Bronchial epithelial cell (primary cell): ENCODE data around the gene NHP2. TPM values are rescaled to one million over a fixed set of nuclear protein-coding genes. Genes with fewer than 3 reads are reported as not detected.

Experiments
- DNase-seq: peaks from one replicate; pipeline ENCODE4 v3.0.0-alpha.2; 2010; ENCODE audit warnings: low read depth
- FAIRE-seq: peaks from 2 replicates; lab custom pipeline; 2011; peaks lifted over from hg19 to GRCh38; lab: Jason Lieb, UNC
- H3K27me3 ChIP-seq: 2 replicates; pipeline ENCODE4 v1.5.1; 2011; ENCODE audit warnings: low read length; ENCODE audit not compliant: control insufficient read depth, insufficient read depth
- H3K36me3 ChIP-seq: 2 replicates; pipeline ENCODE4 v1.5.1; 2011; ENCODE audit warnings: low read length; ENCODE audit not compliant: control insufficient read depth, insufficient read depth
- H3K4me3 ChIP-seq: 2 replicates; pipeline ENCODE4 v1.5.1; 2011; ENCODE audit warnings: mild to moderate bottlenecking, low read depth, low read length, control low read depth
- CTCF ChIP-seq: IDR thresholded peaks from 2 replicates; pipeline ENCODE4 v1.5.1; 2011; ENCODE audit warnings: mild to moderate bottlenecking, moderate library complexity, low read length, control low read depth, inconsistent platforms; ENCODE audit not compliant: insufficient read depth, severe bottlenecking
- total RNA-seq: library from RNA; depleted of rRNA; stranded (reverse); fragments of >200 nt; gene quantifications from 2 replicates; pipeline ENCODE4 v1.2.1, GENCODE V29; 2014

The NHP2 gene
- total RNA-seq, 1 donor from 2014 or later, result 161 TPM

- no peaks in the 10 kb centered on the region for H3K27me3 ChIP-seq
- no peak for DNase-seq
- no peak for TF ChIP-seq CTCF
- H3K4me3 ChIP-seq, result no peak overlapping the region
- H3K36me3 ChIP-seq, result no peaks in the 10 kb centered on the region
- no peak for FAIRE-seq
These were observed 27.1 kb downstream of the NHP2 start for GRCh38 chr5:178126556-178126955.

DNA sequence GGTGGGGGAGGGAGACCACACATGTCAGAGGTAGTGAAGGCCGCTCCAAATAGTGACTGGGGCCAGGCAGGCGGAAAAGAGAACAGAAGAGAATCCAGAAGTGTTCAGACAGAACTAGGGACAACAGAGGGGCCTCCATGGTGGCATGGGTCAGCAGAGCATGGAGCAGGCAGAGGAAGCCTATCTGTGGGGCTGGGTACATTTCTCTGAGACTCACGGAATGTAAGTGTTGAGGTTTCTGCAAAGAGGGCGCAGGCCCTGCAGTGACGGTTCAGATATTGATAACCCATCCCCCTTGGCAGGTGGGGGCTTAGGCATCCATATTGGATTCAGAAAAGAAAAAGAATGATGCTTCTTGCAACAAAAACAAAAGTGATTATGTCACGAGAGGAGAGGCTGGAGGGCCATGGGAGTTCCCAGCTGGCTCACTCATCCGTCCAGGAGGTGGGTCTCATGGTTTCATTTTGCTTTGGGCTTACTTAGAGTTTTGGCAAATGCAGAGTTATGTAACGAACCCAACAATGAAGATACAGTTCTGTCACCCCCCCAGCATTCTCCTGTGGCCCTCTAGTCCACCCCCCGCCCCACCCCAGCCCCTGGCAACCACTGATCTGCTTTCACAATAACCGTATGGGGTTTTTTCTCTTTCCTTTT lies 28.3 kb downstream of the NHP2 start:
- TF ChIP-seq CTCF, result no peak
- no peak for FAIRE-seq
- Histone ChIP-seq H3K4me3 (no peak overlapping the region), H3K27me3 (no peaks in the 10 kb centered on the region), H3K36me3 (no peaks in the 10 kb centered on the region)
- no peak for DNase-seq

DNA sequence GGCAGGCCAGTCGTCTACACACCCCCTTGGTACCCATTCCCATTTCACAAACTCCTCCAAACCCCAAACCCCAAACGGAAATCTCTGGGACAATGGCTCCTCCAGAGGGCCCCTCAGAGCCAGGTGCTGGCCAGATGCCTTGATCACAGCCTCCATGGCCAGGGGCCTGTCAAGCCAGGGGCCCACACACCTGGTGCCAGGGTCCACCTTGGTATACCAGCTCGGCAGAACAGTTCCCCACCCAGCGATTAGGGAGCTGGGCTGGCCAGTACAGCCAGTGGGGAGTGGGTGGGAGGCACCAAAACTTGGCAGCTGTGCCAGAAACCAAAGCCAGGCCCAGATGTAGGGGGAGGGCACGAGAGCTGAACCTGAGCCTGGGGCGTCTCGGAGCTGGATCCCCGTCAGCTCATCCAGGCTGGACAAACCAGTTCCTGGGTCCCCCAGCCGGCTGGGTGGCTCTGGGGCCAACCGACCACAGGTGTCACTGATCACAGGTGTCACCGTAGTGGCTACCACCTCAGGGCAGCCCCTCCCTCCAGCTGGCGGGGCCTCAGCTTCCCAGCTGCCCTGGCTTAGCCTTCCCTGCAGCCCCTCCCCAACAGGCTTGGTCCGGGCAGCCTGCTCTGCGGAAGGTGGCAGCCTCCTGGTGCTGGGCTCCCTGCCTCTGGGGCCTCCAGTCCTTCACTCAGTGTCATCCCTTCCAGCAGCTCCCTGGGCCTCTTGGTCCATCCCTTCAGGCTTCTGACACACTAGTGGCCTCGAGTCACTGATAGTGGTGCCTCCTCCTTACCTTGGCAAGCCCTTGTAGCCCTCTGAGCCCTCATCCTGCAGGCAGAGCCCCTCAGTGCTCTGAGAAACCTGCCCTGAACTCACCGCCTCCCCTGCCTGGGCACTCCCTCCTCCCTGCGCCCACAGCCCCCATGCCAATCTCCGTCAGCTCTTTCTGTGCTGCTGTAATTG lies 29.4 kb downstream of the NHP2 start:
- no peak for DNase-seq
- H3K36me3 ChIP-seq, result no peaks in the 10 kb centered on the region
- TF ChIP-seq CTCF, result no peak
- FAIRE-seq, result no peak
- H3K4me3 ChIP-seq, result no peak overlapping the region
- H3K27me3 ChIP-seq, result no peaks in the 10 kb centered on the region

GRCh38 chr5:178123094-178123965 lies 30.4 kb downstream of the NHP2 start:
- Histone ChIP-seq H3K4me3 (no peak overlapping the region), H3K36me3 (no peaks in the 10 kb centered on the region), H3K27me3 (no peaks in the 10 kb centered on the region)
- DNase-seq (no peak), FAIRE-seq (no peak)
- no peak for TF ChIP-seq CTCF

- no peak for TF ChIP-seq CTCF
- H3K36me3 ChIP-seq, result no peaks in the 10 kb centered on the region
- H3K27me3 ChIP-seq, result no peaks in the 10 kb centered on the region
- DNase-seq (no peak), FAIRE-seq (no peak)
- H3K4me3 ChIP-seq, result no peak overlapping the region
These were observed 31.3 kb downstream of the NHP2 start for GRCh38 chr5:178122346-178122745.
